H9 (cell line): ENCODE results near the gene MISP. TPM values are rescaled to one million over a fixed set of nuclear protein-coding genes. Genes with fewer than 3 reads are reported as not detected.
"Not testable (repeated sequence)": the region's sequence is repeated elsewhere in the genome, so short reads cannot be mapped to it uniquely, and the experiment has no call there.

ENCODE experiments used
- DNase-seq: peaks from one replicate; pipeline ENCODE4 v3.0.0-alpha.2; 2017
- H2AFZ ChIP-seq: one replicate; pipeline ENCODE4 v1.6.1; 2013; ENCODE audit warnings: mild to moderate bottlenecking, low read length, control low read depth, moderate library complexity
- H2AK5ac ChIP-seq: 2 replicates; pipeline ENCODE4 v1.6.1; 2013; ENCODE audit warnings: low read length, control low read depth, mixed read lengths; ENCODE audit not compliant: insufficient read length
- H2BK120ac ChIP-seq: one replicate; pipeline ENCODE4 v1.6.1; 2013; ENCODE audit warnings: low read depth, mild to moderate bottlenecking, low read length, control low read depth, inconsistent platforms; ENCODE audit not compliant: poor library complexity, severe bottlenecking
- H2BK12ac ChIP-seq: 2 replicates; pipeline ENCODE4 v1.6.1; 2013; ENCODE audit warnings: low read length, control low read depth, mixed read lengths, low read depth; ENCODE audit not compliant: insufficient read length
- H2BK15ac ChIP-seq: 2 replicates; pipeline ENCODE4 v1.6.1; 2013; ENCODE audit warnings: low read depth, low read length, control low read depth
- H2BK20ac ChIP-seq: one replicate; pipeline ENCODE4 v1.6.1; 2013; ENCODE audit warnings: low read depth, mild to moderate bottlenecking, low read length, control low read depth, inconsistent platforms; ENCODE audit not compliant: poor library complexity, severe bottlenecking
- H2BK5ac ChIP-seq: 2 replicates; pipeline ENCODE4 v1.6.1; 2013; ENCODE audit warnings: low read length, control low read depth, mixed read lengths; ENCODE audit not compliant: insufficient read length
- H3K14ac ChIP-seq: 2 replicates; pipeline ENCODE4 v1.6.1; 2013; ENCODE audit warnings: low read length, control low read depth; ENCODE audit not compliant: insufficient read depth
- H3K18ac ChIP-seq: 2 replicates; pipeline ENCODE4 v1.6.1; 2013; ENCODE audit warnings: low read depth, mild to moderate bottlenecking, mixed read lengths, low read length, control low read depth; ENCODE audit not compliant: insufficient read length
- H3K23ac ChIP-seq: 2 replicates; pipeline ENCODE4 v1.6.1; 2013; ENCODE audit warnings: low read length, control low read depth, mixed read lengths, low read depth; ENCODE audit not compliant: insufficient read length
- H3K23me2 ChIP-seq: 2 replicates; pipeline ENCODE4 v1.6.1; 2013; ENCODE audit warnings: low read depth, mild to moderate bottlenecking, mixed read lengths, low read length, control low read depth; ENCODE audit not compliant: insufficient read length, poor library complexity, severe bottlenecking
- H3K27ac ChIP-seq: 2 replicates; pipeline ENCODE4 v1.5.1; 2013; ENCODE audit warnings: low read length, control low read depth, mixed read lengths, low read depth; ENCODE audit not compliant: insufficient read length
- H3K27me3 ChIP-seq: 2 replicates; pipeline ENCODE4 v1.6.1; 2013; ENCODE audit warnings: low read length, control low read depth, inconsistent platforms; ENCODE audit not compliant: insufficient read depth
- H3K4ac ChIP-seq: 2 replicates; pipeline ENCODE4 v1.6.1; 2013; ENCODE audit warnings: low read depth, mild to moderate bottlenecking, control low read depth, inconsistent platforms, low read length, moderate library complexity
- H3K4me1 ChIP-seq: 2 replicates; pipeline ENCODE4 v1.6.1; 2013; ENCODE audit warnings: low read length, control low read depth, inconsistent platforms; ENCODE audit not compliant: insufficient read depth
- H3K4me2 ChIP-seq: 2 replicates; pipeline ENCODE4 v1.6.1; 2013; ENCODE audit warnings: low read length, control low read depth, mixed read lengths; ENCODE audit not compliant: insufficient read length, insufficient read depth
- H3K56ac ChIP-seq: 2 replicates; pipeline ENCODE4 v1.6.1; 2013; ENCODE audit warnings: low read depth, mild to moderate bottlenecking, mixed read lengths, low read length, control low read depth; ENCODE audit not compliant: insufficient read length
- H3K79me1 ChIP-seq: 2 replicates; pipeline ENCODE4 v1.6.1; 2013; ENCODE audit warnings: low read depth, mild to moderate bottlenecking, moderate library complexity, low read length, control low read depth, inconsistent platforms; ENCODE audit not compliant: insufficient read depth, poor library complexity, severe bottlenecking
- H3K79me2 ChIP-seq: 2 replicates; pipeline ENCODE4 v1.6.1; 2013; ENCODE audit warnings: low read length, control low read depth, inconsistent platforms; ENCODE audit not compliant: insufficient read depth
- H3K9ac ChIP-seq: 2 replicates; pipeline ENCODE4 v1.6.1; 2013; ENCODE audit warnings: low read length, control low read depth, mixed read lengths; ENCODE audit not compliant: insufficient read length; ENCODE audit errors: extremely low read depth
- H3K9me3 ChIP-seq: one replicate; pipeline ENCODE4 v1.6.1; 2013; ENCODE audit warnings: low read depth, low read length, inconsistent platforms; ENCODE audit not compliant: control insufficient read depth
- H3T11ph ChIP-seq: one replicate; pipeline ENCODE4 v1.6.1; 2013; ENCODE audit warnings: mild to moderate bottlenecking, low read length, control low read depth, inconsistent platforms
- H4K20me1 ChIP-seq: one replicate; pipeline ENCODE4 v1.6.1; 2013; ENCODE audit not compliant: control insufficient read depth, insufficient read length, insufficient read depth
- H4K5ac ChIP-seq: 2 replicates; pipeline ENCODE4 v1.6.1; 2013; ENCODE audit warnings: low read depth, mild to moderate bottlenecking, mixed read lengths, low read length, control low read depth; ENCODE audit not compliant: insufficient read length
- H4K8ac ChIP-seq: replicated peaks from 2 replicates; pipeline ENCODE4 v1.6.1; 2013; ENCODE audit warnings: low read length, control low read depth, mixed read lengths, low read depth; ENCODE audit not compliant: insufficient read length
- H4K91ac ChIP-seq: 2 replicates; pipeline ENCODE4 v1.6.1; 2013; ENCODE audit warnings: low read depth, mild to moderate bottlenecking, moderate library complexity, mixed read lengths, low read length, control low read depth; ENCODE audit not compliant: insufficient read length
- H3K27ac Mint-ChIP-seq, 3 experiments: 2 replicates in 2 of 3; 3 replicates in 1 of 3; pipeline ENCODE4 v1.8.0; 2020 to 2021; ENCODE audit warnings: mixed read lengths in 3 of 3, mild to moderate bottlenecking in 1 of 3, moderate library complexity in 1 of 3
- H3K27me3 Mint-ChIP-seq: 2 replicates; pipeline ENCODE4 v1.8.0; 2021; ENCODE audit warnings: low read depth, mild to moderate bottlenecking, moderate library complexity, mixed read lengths
- H3K36me3 Mint-ChIP-seq, 3 experiments: 2 replicates in 2 of 3; 3 replicates in 1 of 3; pipeline ENCODE4 v1.8.0; 2020 to 2021; ENCODE audit warnings: low read depth in 3 of 3, mixed read lengths in 3 of 3; ENCODE audit not compliant: insufficient read depth in 1 of 3
- H3K4me1 Mint-ChIP-seq, 2 experiments: 2 replicates each; pipeline ENCODE4 v1.8.0; 2020; ENCODE audit warnings: mixed read lengths in 2 of 2
- H3K4me3 Mint-ChIP-seq, 2 experiments: 2 replicates in 1 of 2; 3 replicates in 1 of 2; pipeline ENCODE4 v1.8.0; 2020 to 2021; ENCODE audit warnings: mild to moderate bottlenecking in 2 of 2, mixed read lengths in 2 of 2, moderate library complexity in 1 of 2
- H3K9me3 Mint-ChIP-seq, 2 experiments: 2 replicates in 1 of 2; 3 replicates in 1 of 2; pipeline ENCODE4 v1.8.0; 2020; ENCODE audit warnings: mild to moderate bottlenecking in 2 of 2, mixed read lengths in 2 of 2, moderate library complexity in 1 of 2
- WGBS: extraction: QIAGEN DNeasy Blood & Tissue Kit; methylation state at CpG from one replicate; pipeline ENCODE4 v1.1.7; 2013; ENCODE audit warnings: missing lambda C conversion rate, low lambda C conversion rate, mixed read lengths; ENCODE audit not compliant: insufficient read length; ENCODE audit errors: extremely low coverage; 5-methylcytosine and 5-hydroxymethylcytosine counted together
- total RNA-seq: library from RNA; stranded (reverse); gene quantifications from 2 replicates; pipeline ENCODE4 v1.2.1, GENCODE V29; 2021
- TF ChIP-seq, protein P1 (sequence below): fragments of 200-600 bp; sonication (generic); conservative IDR thresholded peaks from 3 replicates; pipeline ENCODE4 v1.8.0; 2021; ENCODE audit warnings: antibody characterized with exemption, mild to moderate bottlenecking

The MISP gene
- total RNA-seq, 1 experiment from 2014 or later, result 0.44 TPM

GRCh38 chr19:743168-743687 lies 7.7 kb upstream of the MISP start:
- H3K4ac ChIP-seq, result no peak overlapping the region
- H3K27ac ChIP-seq, result no peak overlapping the region
- no peak overlapping the region for H3K56ac ChIP-seq
- H3K4me2 ChIP-seq, result no peak overlapping the region
- H3T11ph ChIP-seq, result no peak overlapping the region
- H3K4me3 Mint-ChIP-seq, result no peak overlapping the region
- DNase-seq, result no peak
- no peak overlapping the region for H4K5ac ChIP-seq
- no peaks in the 10 kb centered on the region for H3K79me1 ChIP-seq
- no peak overlapping the region for H4K8ac ChIP-seq
- H3K23me2 ChIP-seq, result no peaks in the 10 kb centered on the region
- no peak overlapping the region for H2BK120ac ChIP-seq
- no peak overlapping the region for H3K9ac ChIP-seq
- H3K4me1 Mint-ChIP-seq, result no peaks in the 10 kb centered on the region
- no peaks in the 10 kb centered on the region for H3K27me3 ChIP-seq
- H2AFZ ChIP-seq, result no peak overlapping the region
- no peak overlapping the region for H3K27ac Mint-ChIP-seq
- H3K4me1 ChIP-seq, result no peaks in the 10 kb centered on the region
- H4K20me1 ChIP-seq, result no peaks in the 10 kb centered on the region
- H3K9me3 Mint-ChIP-seq, result peaks cover 12 to 16% of the 10 kb centered on the region in 2 experiments; a peak in 4 of 5 replicates
- H3K79me2 ChIP-seq, result no peaks in the 10 kb centered on the region
- H3K23ac ChIP-seq, result no peak overlapping the region
- no peak overlapping the region for H3K18ac ChIP-seq
- no peak overlapping the region for H2BK20ac ChIP-seq
- TF ChIP-seq, protein P1, sequence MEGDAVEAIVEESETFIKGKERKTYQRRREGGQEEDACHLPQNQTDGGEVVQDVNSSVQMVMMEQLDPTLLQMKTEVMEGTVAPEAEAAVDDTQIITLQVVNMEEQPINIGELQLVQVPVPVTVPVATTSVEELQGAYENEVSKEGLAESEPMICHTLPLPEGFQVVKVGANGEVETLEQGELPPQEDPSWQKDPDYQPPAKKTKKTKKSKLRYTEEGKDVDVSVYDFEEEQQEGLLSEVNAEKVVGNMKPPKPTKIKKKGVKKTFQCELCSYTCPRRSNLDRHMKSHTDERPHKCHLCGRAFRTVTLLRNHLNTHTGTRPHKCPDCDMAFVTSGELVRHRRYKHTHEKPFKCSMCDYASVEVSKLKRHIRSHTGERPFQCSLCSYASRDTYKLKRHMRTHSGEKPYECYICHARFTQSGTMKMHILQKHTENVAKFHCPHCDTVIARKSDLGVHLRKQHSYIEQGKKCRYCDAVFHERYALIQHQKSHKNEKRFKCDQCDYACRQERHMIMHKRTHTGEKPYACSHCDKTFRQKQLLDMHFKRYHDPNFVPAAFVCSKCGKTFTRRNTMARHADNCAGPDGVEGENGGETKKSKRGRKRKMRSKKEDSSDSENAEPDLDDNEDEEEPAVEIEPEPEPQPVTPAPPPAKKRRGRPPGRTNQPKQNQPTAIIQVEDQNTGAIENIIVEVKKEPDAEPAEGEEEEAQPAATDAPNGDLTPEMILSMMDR, result no peak
- H3K36me3 Mint-ChIP-seq, result peaks cover 0 to 11% (median 2%) of the 10 kb centered on the region in 3 experiments; a peak in 4 of 7 replicates
- H2BK15ac ChIP-seq, result no peak overlapping the region
- H3K14ac ChIP-seq, result no peak overlapping the region
- H4K91ac ChIP-seq, result no peak overlapping the region
- peaks cover 2% of the 10 kb centered on the region; the same call in 1 of the 2 replicates for H3K27me3 Mint-ChIP-seq
- no peak overlapping the region for H2AK5ac ChIP-seq
- H3K9me3 ChIP-seq, result no peaks in the 10 kb centered on the region
- no peak overlapping the region for H2BK5ac ChIP-seq
- WGBS, result no CpG with 5 or more reads among the region's 13 CpGs
- no peak overlapping the region for H2BK12ac ChIP-seq

GRCh38 chr19:745138-745537 lies 5.8 kb upstream of the MISP start:
- H2BK15ac ChIP-seq, H3K9ac ChIP-seq, H4K20me1 ChIP-seq, H4K5ac ChIP-seq, H4K8ac ChIP-seq, H3K4ac ChIP-seq, H3K23me2 ChIP-seq, H3K4me2 ChIP-seq, H3T11ph ChIP-seq, H3K4me1 Mint-ChIP-seq, H3K27ac ChIP-seq, H3K4me1 ChIP-seq, H3K27me3 ChIP-seq, H3K18ac ChIP-seq, H2BK5ac ChIP-seq, H3K27me3 Mint-ChIP-seq, H2BK12ac ChIP-seq, DNase-seq, H2AFZ ChIP-seq, H3K56ac ChIP-seq, H2BK120ac ChIP-seq, H2AK5ac ChIP-seq, H3K23ac ChIP-seq, H3K4me3 Mint-ChIP-seq, H3K9me3 ChIP-seq, H4K91ac ChIP-seq, H3K79me2 ChIP-seq, H3K79me1 ChIP-seq, H2BK20ac ChIP-seq, H3K14ac ChIP-seq, H3K27ac Mint-ChIP-seq: not testable (repeated sequence)
- peaks cover 0 to 11% (median 2%) of the 10 kb centered on the region in 3 experiments; a peak in 4 of 7 replicates for H3K36me3 Mint-ChIP-seq
- peaks cover 12 to 16% of the 10 kb centered on the region in 2 experiments; a peak in 4 of 5 replicates for H3K9me3 Mint-ChIP-seq
- WGBS, result no CpG with 5 or more reads among the region's 7 CpGs
